Keratinocyte (primary cell): Measurements from ENCODE around the gene COL9A2. TPM values are rescaled to one million over a fixed set of nuclear protein-coding genes. Genes with fewer than 3 reads are reported as not detected.

Source experiments
- DNase-seq: peaks from one replicate; pipeline ENCODE4 v3.0.0-alpha.2; 2011; ENCODE audit warnings: low read depth, missing footprints, low spot score
- FAIRE-seq: peaks from 2 replicates; lab custom pipeline; 2011; peaks lifted over from hg19 to GRCh38; lab: Jason Lieb, UNC
- H2AFZ ChIP-seq: 2 replicates; pipeline ENCODE4 v1.6.0; 2012; ENCODE audit warnings: low read length, control low read depth, inconsistent platforms; ENCODE audit not compliant: control insufficient read depth
- H3K27ac ChIP-seq: 2 replicates; pipeline ENCODE4 v1.5.1; 2011; ENCODE audit warnings: low read length; ENCODE audit not compliant: control insufficient read depth, insufficient read depth
- H3K27me3 ChIP-seq: 3 replicates; pipeline ENCODE4 v1.6.0; 2011; ENCODE audit warnings: low read length; ENCODE audit not compliant: control insufficient read depth, insufficient read depth; ENCODE audit errors: extremely low read depth
- H3K36me3 ChIP-seq, 2 experiments: 2 replicates in 1 of 2; 3 replicates in 1 of 2; pipeline ENCODE4 v1.5.1; 2011; ENCODE audit warnings: low read length in 2 of 2, mild to moderate bottlenecking in 1 of 2; ENCODE audit not compliant: control insufficient read depth in 2 of 2, insufficient read depth in 2 of 2; ENCODE audit errors: extremely low read depth in 1 of 2
- H3K4me1 ChIP-seq: 3 replicates; pipeline ENCODE4 v1.5.1; 2011; ENCODE audit warnings: low read length; ENCODE audit not compliant: control insufficient read depth, insufficient read depth; ENCODE audit errors: extremely low read depth
- H3K4me2 ChIP-seq: 3 replicates; pipeline ENCODE4 v1.6.0; 2011; ENCODE audit warnings: low read depth, low read length; ENCODE audit not compliant: control insufficient read depth, insufficient read depth; ENCODE audit errors: extremely low read depth
- H3K4me3 ChIP-seq, 3 experiments: fragments of 200-600 bp in 1 of 3; sonication (generic) in 1 of 3; 2 replicates in 2 of 3; 3 replicates in 1 of 3; pipeline ENCODE4 v1.5.1; 2011 to 2016; ENCODE audit warnings: low read length in 3 of 3, mild to moderate bottlenecking in 3 of 3, control low read depth in 2 of 3, inconsistent platforms in 1 of 3, low read depth in 1 of 3, mixed read lengths in 1 of 3, mixed run types in 1 of 3, moderate library complexity in 1 of 3; ENCODE audit not compliant: control insufficient read depth in 2 of 3, insufficient read depth in 2 of 3; ENCODE audit errors: extremely low read depth in 1 of 3
- H3K79me2 ChIP-seq: 2 replicates; pipeline ENCODE4 v1.6.0; 2012; ENCODE audit warnings: low read length; ENCODE audit not compliant: control insufficient read depth, insufficient read depth
- H3K9ac ChIP-seq: 3 replicates; pipeline ENCODE4 v1.6.0; 2011; ENCODE audit warnings: low read length; ENCODE audit not compliant: control insufficient read depth, insufficient read depth; ENCODE audit errors: extremely low read depth
- H3K9me1 ChIP-seq: 3 replicates; pipeline ENCODE4 v1.6.0; 2011; ENCODE audit warnings: low read length; ENCODE audit not compliant: control insufficient read depth, insufficient read depth; ENCODE audit errors: extremely low read depth
- H3K9me3 ChIP-seq: 2 replicates; pipeline ENCODE4 v1.5.1; 2012; ENCODE audit warnings: low read depth, low read length; ENCODE audit not compliant: control insufficient read depth
- H4K20me1 ChIP-seq: 3 replicates; pipeline ENCODE4 v1.6.0; 2011; ENCODE audit warnings: low read length; ENCODE audit not compliant: control insufficient read depth, insufficient read depth; ENCODE audit errors: extremely low read depth
- CTCF ChIP-seq, 3 experiments: IDR thresholded peaks in 1 of 3; conservative IDR thresholded peaks in 1 of 3; optimal IDR thresholded peaks in 1 of 3; 2 replicates in 2 of 3; 3 replicates in 1 of 3; pipeline versions ENCODE3 to v1.5.1; 2011; ENCODE audit warnings: low read length in 3 of 3, mild to moderate bottlenecking in 3 of 3, moderate library complexity in 2 of 3, control low read depth in 1 of 3, inconsistent platforms in 1 of 3; ENCODE audit not compliant: insufficient read depth in 2 of 3; ENCODE audit errors: extremely low read depth in 1 of 3
- EZH2 ChIP-seq: IDR thresholded peaks from one replicate; pipeline ENCODE4 v1.6.1; 2012; ENCODE audit warnings: inconsistent platforms, mild to moderate bottlenecking, low read length, moderate library complexity
- dilution Hi-C: fragments of 300-500 bp; cut with MboI; formaldehyde crosslinking; loops from one replicate; pipeline ENCODE4 v1.7.0; 2020; ENCODE audit warnings: low sequenced_read_pairs; ENCODE audit not compliant: extremely low pct_ligation_motif_present
- polyA plus RNA-seq, 5 experiments: library from polyadenylated mRNA; depleted of rRNA in 3 of 5; stranded (reverse) in 3 of 5; stranded (forward) in 1 of 5; unstranded in 1 of 5; fragments of >200 nt; gene quantifications; 1 replicate in 1 of 5; 2 replicates in 3 of 5; 3 replicates in 1 of 5; pipeline versions ENCODE4 v1.2.1 to v1.2.3, GENCODE V29; 2011 to 2012; ENCODE audit warnings: missing spikeins in 2 of 5, low read depth in 1 of 5, low replicate concordance in 1 of 5

The COL9A2 gene
- polyA plus RNA-seq, 1 donor (not counting 4 experiments of a cell fraction or from before 2014, with no cell fraction given), result 1.6 TPM

- no peak for TF ChIP-seq EZH2
- peak; percentile 99 to 100 (median 99) for TF ChIP-seq CTCF (optimal IDR thresholded peaks at IDR 0.05 in 1 of 3, IDR thresholded peaks at IDR 0.05 in 1 of 3, conservative IDR thresholded peaks at IDR 0.05 in 1 of 3; ENCODE audit: extremely low read depth in 1 of 3, insufficient read depth in 2 of 3, low read length in 3 of 3)
- Histone ChIP-seq H3K9ac (no peak overlapping the region), H3K9me1 (no peaks in the 10 kb centered on the region), H4K20me1 (no peaks in the 10 kb centered on the region), H3K27ac (no peak overlapping the region), H3K36me3 (no peaks in the 10 kb centered on the region), H3K4me1 (peaks cover 2% of the 10 kb centered on the region), H3K4me2 (peak overlapping the region; percentile 78), H3K79me2 (no peaks in the 10 kb centered on the region), H3K9me3 (no peaks in the 10 kb centered on the region), H3K4me3 (no peak overlapping the region), H2AFZ (peak overlapping the region; percentile 30), H3K27me3 (peaks cover 3% of the 10 kb centered on the region)
- DNase-seq (peak; percentile 41), FAIRE-seq (peak; percentile 83)
- dilution Hi-C loops, result no loop called here
Measured at GRCh38 chr1:40338745-40339419, 21.8 kb upstream of the COL9A2 start.

- H3K9me3 ChIP-seq, result no peaks in the 10 kb centered on the region
- FAIRE-seq, result no peak
- dilution Hi-C loops, result no loop called here
Measured at GRCh38 chr1:40337443-40337842, 20.4 kb upstream of the COL9A2 start.

More at GRCh38 chr1:40337443-40337842, 20.4 kb upstream of the COL9A2 start:
- Histone ChIP-seq H4K20me1 (no peaks in the 10 kb centered on the region), H3K79me2 (no peaks in the 10 kb centered on the region), H3K36me3 (no peaks in the 10 kb centered on the region), H3K9me1 (no peaks in the 10 kb centered on the region), H3K4me1 (peaks cover 2% of the 10 kb centered on the region), H3K27ac (no peak overlapping the region), H3K4me3 (no peak overlapping the region), H2AFZ (no peak overlapping the region), H3K27me3 (peaks cover 3% of the 10 kb centered on the region), H3K9ac (no peak overlapping the region), H3K4me2 (no peak overlapping the region)
- TF ChIP-seq EZH2 (no peak), CTCF (optimal IDR thresholded peaks at IDR 0.05 in 1 of 3, IDR thresholded peaks at IDR 0.05 in 1 of 3, conservative IDR thresholded peaks at IDR 0.05 in 1 of 3; ENCODE audit: extremely low read depth in 1 of 3, insufficient read depth in 2 of 3, low read length in 3 of 3) (no peak)
- DNase-seq, result no peak
